Rectal smooth muscle tissue (tissue), 1 donor: ENCODE data around the gene CCDC77.

Experiments
- H3K27ac ChIP-seq: one replicate; pipeline ENCODE4 v1.7.0; 2013; ENCODE audit warnings: low read depth, low read length, inconsistent platforms
- H3K27me3 ChIP-seq: one replicate; pipeline ENCODE4 v1.7.0; 2013; ENCODE audit warnings: low read length; ENCODE audit not compliant: control insufficient read depth, insufficient read depth
- H3K36me3 ChIP-seq: one replicate; pipeline ENCODE4 v1.7.0; 2013; ENCODE audit warnings: low read length; ENCODE audit not compliant: control insufficient read depth, insufficient read depth
- H3K4me1 ChIP-seq: one replicate; pipeline ENCODE4 v1.7.0; 2013; ENCODE audit warnings: low read length; ENCODE audit not compliant: control insufficient read depth, insufficient read depth
- H3K4me3 ChIP-seq: one replicate; pipeline ENCODE4 v1.7.0; 2013; ENCODE audit warnings: low read length
- H3K9ac ChIP-seq: one replicate; pipeline ENCODE4 v1.7.0; 2013; ENCODE audit warnings: low read length

The CCDC77 gene

GRCh38 chr12:459050-459429 lies 57.6 kb downstream of the CCDC77 start:
- Histone ChIP-seq H3K4me3 (peak overlapping the region; percentile 75), H3K36me3 (no peaks in the 10 kb centered on the region), H3K9ac (no peak overlapping the region), H3K4me1 (peaks cover 5% of the 10 kb centered on the region), H3K27me3 (peaks cover 5% of the 10 kb centered on the region), H3K27ac (no peak overlapping the region)

- Histone ChIP-seq H3K4me1 (peaks cover 5% of the 10 kb centered on the region), H3K9ac (peak within 1 kb of the TSS; percentile 12), H3K27ac (no peak within 1 kb of the TSS), H3K36me3 (no peaks in the 10 kb centered on the region), H3K27me3 (peaks cover 5% of the 10 kb centered on the region), H3K4me3 (peak within 1 kb of the TSS; percentile 75)
Observed at GRCh38 chr12:459430-460258, 58.2 kb downstream of the CCDC77 start, which contains the start of gene B4GALNT3. Gene B4GALNT3 (plus strand): TSS chr12:459939. CDS start chr12:460377, 438 bp downstream.

DNA sequence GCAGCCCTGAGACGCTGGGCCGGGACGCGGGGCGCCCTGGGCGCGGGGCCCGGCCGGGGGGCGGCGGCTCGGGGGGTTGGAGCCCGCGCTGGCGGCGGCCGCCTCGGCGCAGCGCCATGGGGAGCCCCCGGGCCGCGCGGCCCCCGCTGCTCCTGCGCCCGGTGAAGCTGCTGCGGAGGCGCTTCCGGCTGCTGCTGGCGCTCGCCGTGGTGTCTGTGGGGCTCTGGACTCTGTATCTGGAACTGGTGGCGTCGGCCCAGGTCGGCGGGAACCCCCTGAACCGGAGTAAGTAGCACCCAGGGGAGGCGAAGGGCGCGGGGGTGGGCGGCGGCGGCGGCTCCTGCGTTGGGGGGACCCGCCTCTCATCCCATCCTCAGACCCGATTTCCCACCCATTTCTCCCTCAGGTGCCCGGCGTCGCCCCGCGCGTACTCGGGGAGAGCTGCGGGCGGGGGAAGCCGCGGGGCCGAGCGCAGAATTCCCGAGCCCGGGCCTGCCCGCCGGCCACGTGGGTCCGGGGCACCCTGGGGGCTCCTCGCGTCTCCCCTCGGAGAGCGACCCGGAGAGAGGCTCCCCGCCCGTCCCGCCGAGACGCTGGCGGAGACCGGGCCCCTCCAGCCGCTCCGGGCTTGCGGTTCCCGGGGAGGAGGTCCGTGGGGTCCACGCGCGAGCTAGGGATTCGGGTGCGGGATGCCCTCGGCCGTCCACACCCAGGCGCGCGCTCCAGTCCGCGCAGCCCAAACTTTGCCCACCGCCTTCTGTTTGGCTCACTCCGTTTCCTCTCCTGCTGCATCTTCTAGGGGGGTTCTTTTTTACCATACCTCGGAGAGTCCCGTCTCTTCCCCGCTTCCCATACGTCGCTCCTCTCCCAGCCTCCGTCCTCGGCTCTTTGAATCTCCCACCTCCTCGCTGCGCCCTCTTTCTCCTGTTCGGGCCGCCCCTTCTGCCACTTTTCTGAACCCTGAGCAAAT lies 59.1 kb downstream of the CCDC77 start:
- Histone ChIP-seq H3K36me3 (no peaks in the 10 kb centered on the region), H3K9ac (no peak overlapping the region), H3K27me3 (peaks cover 5% of the 10 kb centered on the region), H3K4me3 (peak overlapping the region; percentile 60), H3K4me1 (peaks cover 5% of the 10 kb centered on the region), H3K27ac (no peak overlapping the region)

GRCh38 chr12:461425-461824 lies 60.0 kb downstream of the CCDC77 start:
- H3K27me3 ChIP-seq = peaks cover 7% of the 10 kb centered on the region
- no peaks in the 10 kb centered on the region for H3K36me3 ChIP-seq
- no peak overlapping the region for H3K27ac ChIP-seq
- H3K9ac ChIP-seq = no peak overlapping the region
- H3K4me1 ChIP-seq = peaks cover 5% of the 10 kb centered on the region
- H3K4me3 ChIP-seq = no peak overlapping the region

GRCh38 chr12:462936-463705 lies 61.7 kb downstream of the CCDC77 start:
- H3K27me3 ChIP-seq = peaks cover 7% of the 10 kb centered on the region
- peaks cover 5% of the 10 kb centered on the region for H3K4me1 ChIP-seq
- no peak overlapping the region for H3K4me3 ChIP-seq
- no peak overlapping the region for H3K9ac ChIP-seq
- H3K36me3 ChIP-seq = no peaks in the 10 kb centered on the region
- H3K27ac ChIP-seq = no peak overlapping the region

DNA sequence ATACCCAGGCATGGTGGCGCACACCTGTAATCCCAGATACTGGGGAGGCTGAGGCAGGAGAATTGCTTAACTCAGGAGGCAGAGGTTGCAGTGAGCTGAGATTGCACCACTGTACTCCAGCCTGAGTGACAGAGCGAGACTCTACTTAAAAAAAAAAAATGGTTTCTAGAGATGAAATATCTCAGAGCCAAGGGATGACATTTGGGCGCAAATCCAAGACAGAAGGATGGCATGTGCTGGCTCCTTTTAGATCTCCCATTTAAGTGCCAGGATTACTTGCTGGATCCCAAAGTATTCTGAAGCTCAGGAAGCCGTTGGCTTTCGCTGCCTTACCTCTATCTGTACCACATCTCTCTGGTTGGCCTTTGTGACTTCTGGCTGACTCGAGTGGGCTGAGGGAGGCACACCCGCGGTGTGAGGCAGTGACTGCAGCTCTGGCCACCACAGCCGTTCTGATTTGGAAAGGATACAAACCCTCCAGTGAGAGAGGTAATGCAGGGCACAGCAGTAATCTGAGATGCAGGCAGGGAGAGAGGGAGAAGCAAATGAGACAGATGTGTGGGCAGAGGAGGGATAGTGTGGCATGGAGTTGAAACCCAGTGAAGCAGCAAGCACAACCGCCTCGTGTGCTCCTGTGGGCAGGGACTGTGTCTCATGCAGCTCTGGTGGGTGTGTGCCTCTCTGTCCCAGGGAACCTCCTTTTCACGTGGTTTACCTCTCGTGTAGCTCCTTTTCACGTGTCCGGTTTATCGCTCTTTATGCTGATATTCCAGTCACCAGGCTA lies 63.2 kb downstream of the CCDC77 start:
- Histone ChIP-seq H3K9ac (no peak overlapping the region), H3K27me3 (peaks cover 5% of the 10 kb centered on the region), H3K4me1 (no peaks in the 10 kb centered on the region), H3K36me3 (no peaks in the 10 kb centered on the region), H3K4me3 (no peak overlapping the region), H3K27ac (no peak overlapping the region)

DNA sequence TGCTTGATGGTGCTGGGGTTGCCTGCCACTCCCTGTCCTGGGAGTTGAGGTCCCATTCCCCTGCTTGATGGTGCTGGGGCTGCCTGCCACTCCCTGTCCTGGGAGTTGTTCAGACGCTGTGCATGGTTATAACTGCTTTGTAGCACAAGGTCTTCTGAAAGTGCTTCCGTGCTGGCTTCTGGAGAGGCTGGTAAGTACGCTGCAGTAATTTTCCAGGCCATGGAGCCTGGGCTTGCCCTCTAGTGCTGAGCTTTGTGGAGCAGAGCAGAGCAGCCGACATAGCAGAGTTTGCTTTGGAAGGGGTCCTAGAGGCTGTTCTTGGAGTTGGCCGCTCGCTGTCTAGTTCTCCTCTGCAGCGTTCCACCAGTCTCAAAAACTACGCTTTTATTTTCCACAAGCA lies 64.6 kb downstream of the CCDC77 start:
- peaks cover 2% of the 10 kb centered on the region for H3K27me3 ChIP-seq
- no peak overlapping the region for H3K27ac ChIP-seq
- no peak overlapping the region for H3K4me3 ChIP-seq
- no peaks in the 10 kb centered on the region for H3K36me3 ChIP-seq
- H3K9ac ChIP-seq = no peak overlapping the region
- H3K4me1 ChIP-seq = no peaks in the 10 kb centered on the region

DNA sequence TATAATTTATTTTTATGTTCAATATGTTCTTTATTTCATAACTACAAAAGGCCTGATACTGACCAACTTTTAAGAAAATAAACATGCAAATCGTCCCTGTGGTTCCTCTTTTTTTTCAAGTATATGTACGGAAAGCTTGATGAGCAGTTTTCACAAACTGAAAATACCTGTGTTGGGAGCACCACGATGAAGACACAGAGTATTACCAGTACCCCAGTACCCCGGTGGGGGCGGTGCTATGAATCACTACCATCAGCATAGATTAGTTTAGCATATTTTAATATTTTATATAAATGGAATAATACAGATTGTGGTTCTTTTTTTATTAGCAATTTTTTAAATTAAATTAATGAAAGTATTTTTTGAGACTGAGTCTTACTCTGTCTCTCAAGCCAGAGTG lies 65.3 kb downstream of the CCDC77 start:
- Histone ChIP-seq H3K36me3 (no peaks in the 10 kb centered on the region), H3K27me3 (peaks cover 2% of the 10 kb centered on the region), H3K4me3 (no peak overlapping the region), H3K9ac (no peak overlapping the region), H3K27ac (no peak overlapping the region), H3K4me1 (no peaks in the 10 kb centered on the region)

GRCh38 chr12:467591-467990 lies 66.1 kb downstream of the CCDC77 start:
- Histone ChIP-seq H3K36me3 (no peaks in the 10 kb centered on the region), H3K9ac (no peak overlapping the region), H3K4me3 (no peak overlapping the region), H3K27ac (no peak overlapping the region), H3K27me3 (peaks cover 2% of the 10 kb centered on the region), H3K4me1 (no peaks in the 10 kb centered on the region)

DNA sequence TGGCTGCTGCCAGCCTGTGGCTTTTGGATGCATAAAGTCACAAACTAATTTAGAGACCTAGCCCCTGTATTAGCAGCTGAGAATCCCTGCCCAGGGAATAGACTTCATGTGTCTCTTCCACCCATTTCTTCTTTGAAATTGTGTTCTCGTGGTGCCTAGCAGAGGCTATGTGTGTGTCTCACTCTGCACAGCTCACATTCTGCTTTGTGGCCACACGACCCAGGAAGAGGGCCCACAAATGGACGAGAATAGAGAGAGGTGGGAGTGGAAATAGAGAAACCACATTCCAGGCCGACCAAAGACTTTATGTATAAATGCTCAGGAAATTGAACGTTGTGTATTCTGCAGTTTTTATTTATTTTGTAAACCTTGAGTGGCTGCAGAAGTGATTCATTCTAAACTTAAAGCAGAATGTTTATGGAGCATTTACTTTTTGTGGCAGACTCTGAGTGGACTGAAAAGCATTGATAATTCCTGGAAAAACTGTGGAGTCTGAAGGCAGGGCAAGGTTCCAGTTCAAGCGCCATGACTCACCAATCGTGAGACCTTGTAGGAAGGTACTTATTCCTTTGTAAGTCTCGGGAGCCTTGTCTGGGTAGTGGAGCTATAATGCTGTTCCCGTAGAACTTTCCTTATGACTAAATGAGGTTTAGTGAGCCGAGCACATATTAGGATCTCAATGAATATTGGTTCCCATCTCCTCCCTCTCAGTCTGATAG lies 67.4 kb downstream of the CCDC77 start:
- Histone ChIP-seq H3K4me3 (no peak overlapping the region), H3K4me1 (no peaks in the 10 kb centered on the region), H3K27me3 (peaks cover 2% of the 10 kb centered on the region), H3K9ac (no peak overlapping the region), H3K36me3 (no peaks in the 10 kb centered on the region), H3K27ac (no peak overlapping the region)

GRCh38 chr12:470133-470532 lies 68.7 kb downstream of the CCDC77 start:
- no peak overlapping the region for H3K9ac ChIP-seq
- no peaks in the 10 kb centered on the region for H3K4me1 ChIP-seq
- H3K27me3 ChIP-seq = peaks cover 2% of the 10 kb centered on the region
- H3K27ac ChIP-seq = no peak overlapping the region
- H3K36me3 ChIP-seq = no peaks in the 10 kb centered on the region
- no peak overlapping the region for H3K4me3 ChIP-seq
